Measurements from ENCODE around the gene TSHZ1. TPM values are rescaled to one million over a fixed set of nuclear protein-coding genes. Genes with fewer than 3 reads are reported as not detected.

Gene TSHZ1
- total RNA-seq, 1 donor, result 10.5 TPM

DNA sequence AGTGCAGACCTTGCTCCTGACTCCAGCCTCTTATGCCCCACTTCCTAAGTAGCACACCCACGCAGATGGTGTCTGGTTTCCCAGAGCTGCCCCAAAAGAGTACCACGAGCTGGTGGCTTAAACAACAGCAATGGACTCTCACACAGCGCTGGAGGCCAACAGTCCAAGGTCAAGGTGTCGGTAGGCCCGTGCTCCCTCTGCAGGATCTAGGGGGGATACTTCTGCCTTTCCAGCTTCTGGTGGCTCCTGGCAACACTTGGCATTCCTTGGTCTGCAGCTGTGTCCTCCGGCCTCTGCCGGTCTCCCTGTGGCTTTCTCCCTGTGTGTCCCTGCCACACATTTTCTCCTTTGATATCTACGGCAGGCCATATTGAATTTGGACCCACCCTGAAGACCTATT, 99.0 kb downstream of the TSHZ1 start:
- Histone ChIP-seq H4K20me1 (ENCODE audit: insufficient read depth, low read length) (no peaks in the 10 kb centered on the region), H3K79me2 (ENCODE audit: insufficient read depth, low read length) (no peaks in the 10 kb centered on the region), H3K36me3 (ENCODE audit: insufficient read depth, low read length) (no peaks in the 10 kb centered on the region), H3K27me3 (ENCODE audit: insufficient read depth, low read length) (no peaks in the 10 kb centered on the region), H3K27ac (ENCODE audit: low read depth, low read length) (no peak overlapping the region), H3K4me3 (ENCODE audit: insufficient read depth, low read length) (no peak overlapping the region), H2AFZ (ENCODE audit: low read length) (no peak overlapping the region), H3K4me1 (ENCODE audit: insufficient read depth, low read length) (no peaks in the 10 kb centered on the region), H3K4me2 (ENCODE audit: insufficient read depth, low read length) (no peak overlapping the region), H3K9me3 (ENCODE audit: low read depth, low read length) (no peaks in the 10 kb centered on the region)
- no peak for DNase-seq (ENCODE audit: insufficient read length, low spot score, missing footprints)
- TF ChIP-seq, protein P1, sequence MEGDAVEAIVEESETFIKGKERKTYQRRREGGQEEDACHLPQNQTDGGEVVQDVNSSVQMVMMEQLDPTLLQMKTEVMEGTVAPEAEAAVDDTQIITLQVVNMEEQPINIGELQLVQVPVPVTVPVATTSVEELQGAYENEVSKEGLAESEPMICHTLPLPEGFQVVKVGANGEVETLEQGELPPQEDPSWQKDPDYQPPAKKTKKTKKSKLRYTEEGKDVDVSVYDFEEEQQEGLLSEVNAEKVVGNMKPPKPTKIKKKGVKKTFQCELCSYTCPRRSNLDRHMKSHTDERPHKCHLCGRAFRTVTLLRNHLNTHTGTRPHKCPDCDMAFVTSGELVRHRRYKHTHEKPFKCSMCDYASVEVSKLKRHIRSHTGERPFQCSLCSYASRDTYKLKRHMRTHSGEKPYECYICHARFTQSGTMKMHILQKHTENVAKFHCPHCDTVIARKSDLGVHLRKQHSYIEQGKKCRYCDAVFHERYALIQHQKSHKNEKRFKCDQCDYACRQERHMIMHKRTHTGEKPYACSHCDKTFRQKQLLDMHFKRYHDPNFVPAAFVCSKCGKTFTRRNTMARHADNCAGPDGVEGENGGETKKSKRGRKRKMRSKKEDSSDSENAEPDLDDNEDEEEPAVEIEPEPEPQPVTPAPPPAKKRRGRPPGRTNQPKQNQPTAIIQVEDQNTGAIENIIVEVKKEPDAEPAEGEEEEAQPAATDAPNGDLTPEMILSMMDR (IDR thresholded peaks at IDR 0.05; ENCODE audit: extremely low read depth, low read depth, low read length), result no peak

DNA sequence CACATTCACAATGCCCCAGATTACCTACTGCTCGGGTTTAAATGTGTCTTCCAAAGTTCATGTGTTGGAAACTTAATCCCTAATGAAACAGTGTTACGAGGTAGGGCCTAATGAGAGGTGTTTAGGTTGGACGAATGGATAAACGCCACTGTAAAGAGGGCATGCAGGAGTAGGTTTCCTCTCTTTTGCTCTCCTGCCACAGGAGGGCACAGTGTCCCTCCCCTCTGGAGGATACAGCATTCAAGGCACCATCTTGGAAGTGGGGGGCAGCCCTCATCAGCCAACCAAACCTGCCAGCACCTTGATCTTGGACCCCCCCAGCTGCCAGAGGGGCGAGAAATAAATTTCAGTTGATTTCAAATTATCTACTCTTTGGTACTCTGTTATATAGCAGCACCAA, 103.5 kb downstream of the TSHZ1 start:
- no peaks in the 10 kb centered on the region for H3K27me3 ChIP-seq (ENCODE audit: insufficient read depth, low read length)
- TF ChIP-seq, protein P1 (IDR thresholded peaks at IDR 0.05; ENCODE audit: extremely low read depth, low read depth, low read length), result peak; percentile 36
- H3K4me1 ChIP-seq (ENCODE audit: insufficient read depth, low read length), result no peaks in the 10 kb centered on the region
- no peaks in the 10 kb centered on the region for H3K79me2 ChIP-seq (ENCODE audit: insufficient read depth, low read length)
- H3K9me3 ChIP-seq (ENCODE audit: low read depth, low read length), result no peaks in the 10 kb centered on the region
- H3K27ac ChIP-seq (ENCODE audit: low read depth, low read length), result no peak overlapping the region
- peak overlapping the region; percentile 64 for H3K4me2 ChIP-seq (ENCODE audit: insufficient read depth, low read length)
- H3K36me3 ChIP-seq (ENCODE audit: insufficient read depth, low read length), result no peaks in the 10 kb centered on the region
- no peaks in the 10 kb centered on the region for H4K20me1 ChIP-seq (ENCODE audit: insufficient read depth, low read length)
- DNase-seq (ENCODE audit: insufficient read length, low spot score, missing footprints), result no peak
- peak overlapping the region; percentile 81 for H2AFZ ChIP-seq (ENCODE audit: low read length)
- H3K4me3 ChIP-seq (ENCODE audit: insufficient read depth, low read length), result peak overlapping the region; percentile 40

DNA sequence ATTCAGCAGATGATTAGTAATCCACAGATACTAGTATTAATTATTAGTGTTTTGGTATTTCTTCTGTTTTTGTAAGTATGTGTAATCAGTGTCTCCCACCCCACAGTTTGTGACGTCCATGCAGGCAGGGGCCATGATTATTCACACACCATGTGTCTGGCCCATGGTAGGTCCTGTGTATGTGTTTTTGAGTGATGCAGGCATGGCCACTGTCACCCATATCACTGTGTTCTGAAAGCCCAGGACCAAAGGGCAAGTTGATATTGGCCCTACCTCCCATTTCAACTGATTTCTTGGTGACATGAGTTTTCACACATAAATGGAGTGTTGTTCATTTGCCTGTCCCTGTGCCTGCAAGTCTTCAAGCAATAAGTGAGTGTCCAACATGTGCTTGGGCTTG, 104.0 kb downstream of the TSHZ1 start:
- no peak overlapping the region for H2AFZ ChIP-seq (ENCODE audit: low read length)
- TF ChIP-seq, protein P1 (IDR thresholded peaks at IDR 0.05; ENCODE audit: extremely low read depth, low read depth, low read length), result no peak

DNA sequence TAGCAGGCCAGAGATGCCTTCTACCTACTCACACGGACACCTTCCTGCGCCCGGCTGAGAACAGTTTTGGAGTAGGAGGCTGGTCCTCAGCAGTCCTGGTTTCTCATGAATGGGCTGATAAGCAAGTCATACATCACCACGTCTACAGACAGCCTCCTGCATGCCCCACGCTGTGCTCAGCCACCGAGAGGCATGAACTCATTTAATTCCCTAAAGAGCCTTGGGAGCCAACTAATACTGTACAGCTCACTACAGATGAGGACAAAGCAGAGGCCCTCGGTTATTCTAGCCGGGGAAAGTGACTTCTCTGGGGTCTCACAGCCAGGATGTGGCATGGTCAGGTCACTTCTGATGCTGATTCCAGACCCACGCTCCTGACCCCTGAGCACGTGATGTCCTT, 105.6 kb downstream of the TSHZ1 start:
- TF ChIP-seq, protein P1 (IDR thresholded peaks at IDR 0.05; ENCODE audit: extremely low read depth, low read depth, low read length), result no peak
- Histone ChIP-seq H3K4me2 (ENCODE audit: insufficient read depth, low read length) (no peak overlapping the region), H4K20me1 (ENCODE audit: insufficient read depth, low read length) (no peaks in the 10 kb centered on the region), H3K4me3 (ENCODE audit: insufficient read depth, low read length) (no peak overlapping the region), H3K4me1 (ENCODE audit: insufficient read depth, low read length) (no peaks in the 10 kb centered on the region), H3K27ac (ENCODE audit: low read depth, low read length) (no peak overlapping the region), H3K9me3 (ENCODE audit: low read depth, low read length) (no peaks in the 10 kb centered on the region), H3K36me3 (ENCODE audit: insufficient read depth, low read length) (no peaks in the 10 kb centered on the region), H2AFZ (ENCODE audit: low read length) (no peak overlapping the region), H3K79me2 (ENCODE audit: insufficient read depth, low read length) (no peaks in the 10 kb centered on the region), H3K27me3 (ENCODE audit: insufficient read depth, low read length) (no peaks in the 10 kb centered on the region)
- DNase-seq (ENCODE audit: insufficient read length, low spot score, missing footprints), result no peak

More for the DNA sequence above, 104.0 kb downstream of the TSHZ1 start:
- H3K27me3 ChIP-seq (ENCODE audit: insufficient read depth, low read length), result no peaks in the 10 kb centered on the region
- H3K4me2 ChIP-seq (ENCODE audit: insufficient read depth, low read length), result no peak overlapping the region
- no peaks in the 10 kb centered on the region for H3K36me3 ChIP-seq (ENCODE audit: insufficient read depth, low read length)
- no peak overlapping the region for H3K27ac ChIP-seq (ENCODE audit: low read depth, low read length)
- H4K20me1 ChIP-seq (ENCODE audit: insufficient read depth, low read length), result no peaks in the 10 kb centered on the region
- no peaks in the 10 kb centered on the region for H3K79me2 ChIP-seq (ENCODE audit: insufficient read depth, low read length)
- no peaks in the 10 kb centered on the region for H3K9me3 ChIP-seq (ENCODE audit: low read depth, low read length)
- no peak for DNase-seq (ENCODE audit: insufficient read length, low spot score, missing footprints)
- no peaks in the 10 kb centered on the region for H3K4me1 ChIP-seq (ENCODE audit: insufficient read depth, low read length)
- no peak overlapping the region for H3K4me3 ChIP-seq (ENCODE audit: insufficient read depth, low read length)
